ENCODE results near the gene RAPH1.

RAPH1 gene

GRCh38 chr2:203347375-203347774 is 187.7 kb downstream of the RAPH1 start:
- no peak for DNase-seq

GRCh38 chr2:203346612-203347011 is 188.5 kb downstream of the RAPH1 start:
- DNase-seq: no peak

- no peak for DNase-seq
These were observed 190.4 kb downstream of the RAPH1 start for GRCh38 chr2:203344667-203345066.
